HG03432 (cell line): ENCODE measurements around the gene CNTN6.

Source experiments
- ATAC-seq: cut with Tn5 transposase; IDR thresholded peaks from one replicate; pipeline ENCODE4 v1.9.1; 2021; ENCODE audit warnings: mild to moderate bottlenecking, moderate library complexity; ENCODE audit not compliant: unreplicated experiment

CNTN6 gene

GRCh38 chr3:1171320-1171719 lies 78.5 kb downstream of the CNTN6 start:
- ATAC-seq, result no peak

DNA sequence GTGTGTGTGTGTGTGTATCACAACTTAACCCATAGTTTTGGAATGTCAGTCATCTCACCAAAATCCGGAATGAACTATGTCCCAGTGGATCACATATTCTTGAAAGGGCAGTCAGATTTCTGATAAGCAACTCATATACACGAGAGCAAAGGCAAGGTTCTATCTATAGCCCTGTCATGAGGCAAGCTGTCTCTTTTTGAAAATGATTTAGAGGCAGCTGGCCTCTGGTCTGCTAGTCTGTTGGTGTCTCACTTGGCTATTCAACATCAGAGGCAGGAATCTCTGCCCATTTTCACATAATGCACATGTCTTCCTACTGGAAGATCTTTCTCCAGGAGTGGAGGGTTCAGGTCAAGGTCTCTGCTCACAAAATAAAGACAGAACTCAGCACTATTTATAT lies 79.8 kb downstream of the CNTN6 start:
- no peak for ATAC-seq

DNA sequence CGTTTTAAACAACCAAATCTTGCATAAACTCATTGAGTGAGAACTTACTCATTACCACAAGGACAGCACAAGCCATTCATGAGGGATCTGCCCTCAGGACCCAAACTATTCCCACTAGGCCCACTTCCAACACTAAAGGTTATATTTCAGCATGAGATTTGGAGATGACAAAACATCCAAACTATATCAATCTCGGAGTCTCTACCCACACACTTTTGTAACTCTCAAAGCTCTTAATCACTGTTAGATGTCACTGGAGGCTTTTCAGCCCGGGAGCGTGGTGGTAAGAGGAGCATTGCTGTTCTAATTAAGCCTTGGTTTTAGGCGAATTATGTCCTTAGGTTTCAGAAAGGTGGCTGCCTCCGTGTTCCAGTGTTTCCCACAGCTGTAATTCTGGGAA lies 86.3 kb downstream of the CNTN6 start:
- no peak for ATAC-seq

- ATAC-seq, result no peak
These were observed 90.7 kb downstream of the CNTN6 start for GRCh38 chr3:1183320-1184048.

DNA sequence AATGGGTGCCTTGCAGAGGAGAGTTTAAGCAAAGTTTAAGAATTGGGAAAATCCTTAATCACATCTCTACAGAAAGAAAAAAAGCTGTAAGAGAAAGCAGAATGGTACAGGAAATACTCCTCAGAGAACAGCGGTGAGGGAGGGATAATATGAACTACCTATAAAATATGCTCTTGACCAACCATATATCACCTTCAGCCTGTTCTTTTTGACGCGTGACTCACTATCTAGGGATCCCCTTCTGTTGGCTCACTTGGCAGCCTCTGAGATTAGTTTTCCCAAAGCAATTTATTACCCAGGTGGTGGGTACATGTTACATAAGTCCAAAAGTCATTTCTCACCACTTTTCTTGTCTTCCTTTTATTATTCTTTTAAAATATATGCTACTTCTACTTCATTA lies 97.7 kb downstream of the CNTN6 start:
- no peak for ATAC-seq

DNA sequence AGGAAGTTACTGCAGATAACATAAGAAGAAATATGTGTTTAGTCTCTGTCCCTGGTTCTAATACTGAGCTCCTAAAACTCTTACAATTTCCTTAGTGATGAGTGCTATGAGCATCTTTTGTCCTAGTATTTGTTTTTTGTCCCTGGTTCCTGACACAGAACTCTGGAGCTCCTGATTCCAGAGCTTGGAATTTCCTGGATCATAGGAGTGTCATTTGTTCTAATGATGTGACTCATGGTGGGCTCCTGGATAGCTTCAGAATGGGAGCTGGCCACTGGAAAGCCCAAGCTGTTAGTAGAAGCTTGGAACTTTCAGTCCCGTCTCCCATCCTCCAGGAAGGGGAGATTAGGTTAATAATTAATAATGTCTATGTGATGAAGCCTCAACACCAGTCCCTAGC lies 98.2 kb downstream of the CNTN6 start:
- no peak for ATAC-seq

DNA sequence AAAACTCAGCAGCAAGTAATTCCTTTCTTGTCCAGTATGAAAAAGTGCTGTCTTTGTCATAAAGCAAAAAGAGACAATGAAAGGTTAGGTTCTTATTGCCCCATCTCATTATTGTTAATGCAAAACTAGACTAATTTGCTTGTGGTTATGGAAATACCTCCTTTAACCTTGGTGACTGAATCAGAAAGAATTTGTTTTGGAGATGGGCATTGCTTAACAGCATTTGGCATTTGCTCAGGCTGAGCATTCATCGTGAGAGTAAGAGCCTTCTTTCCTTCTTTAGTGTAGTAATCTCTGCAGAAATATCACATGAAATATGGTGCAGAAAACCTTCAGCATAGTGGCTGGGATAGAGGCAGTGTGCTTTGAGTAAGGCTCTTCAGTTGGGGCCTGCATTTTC lies 103.1 kb downstream of the CNTN6 start:
- ATAC-seq, result no peak

DNA sequence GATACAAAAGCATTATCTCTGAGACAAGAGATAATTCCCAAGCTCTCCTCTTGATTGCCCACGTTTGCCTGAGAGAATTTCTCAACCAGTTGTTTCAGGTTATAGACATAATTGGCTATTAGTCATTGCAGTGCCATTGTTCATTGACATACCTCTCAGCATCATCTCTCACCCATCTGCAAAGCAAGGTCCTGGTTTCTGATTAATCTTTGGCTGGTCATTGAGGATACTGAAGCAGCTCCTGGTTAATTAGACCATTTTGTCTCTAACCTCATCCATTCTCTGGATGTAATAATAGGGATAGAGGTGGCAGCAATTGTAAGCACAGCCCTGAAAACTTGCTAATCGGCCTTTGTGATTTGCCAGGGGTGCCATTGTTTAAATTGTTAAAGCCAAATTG lies 104.2 kb downstream of the CNTN6 start:
- no peak for ATAC-seq

DNA sequence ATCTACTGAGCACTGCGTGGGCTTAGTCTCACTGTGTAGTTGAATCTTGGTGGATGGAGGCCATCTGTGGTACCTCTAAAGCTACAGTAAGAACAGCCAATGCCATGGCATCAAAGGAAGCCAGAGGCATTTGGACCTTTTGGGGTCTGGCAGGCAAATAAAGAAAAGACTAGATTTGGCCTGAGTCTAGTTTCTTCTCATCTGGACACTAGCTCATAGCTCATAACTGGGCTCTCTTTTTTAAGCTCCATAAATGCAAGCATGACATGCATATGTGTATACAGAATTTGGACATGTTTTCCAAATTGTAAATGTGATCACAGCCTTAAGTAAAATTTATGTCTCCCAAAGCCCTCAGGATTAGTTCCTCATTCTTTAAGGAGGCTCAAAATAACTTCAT lies 107.5 kb downstream of the CNTN6 start:
- ATAC-seq, result no peak

- no peak for ATAC-seq
These were observed 115.1 kb downstream of the CNTN6 start for GRCh38 chr3:1207904-1208303.

- no peak for ATAC-seq
These were observed 122.1 kb downstream of the CNTN6 start for GRCh38 chr3:1214933-1215332.

GRCh38 chr3:1216856-1217255 lies 124.0 kb downstream of the CNTN6 start:
- ATAC-seq, result no peak

DNA sequence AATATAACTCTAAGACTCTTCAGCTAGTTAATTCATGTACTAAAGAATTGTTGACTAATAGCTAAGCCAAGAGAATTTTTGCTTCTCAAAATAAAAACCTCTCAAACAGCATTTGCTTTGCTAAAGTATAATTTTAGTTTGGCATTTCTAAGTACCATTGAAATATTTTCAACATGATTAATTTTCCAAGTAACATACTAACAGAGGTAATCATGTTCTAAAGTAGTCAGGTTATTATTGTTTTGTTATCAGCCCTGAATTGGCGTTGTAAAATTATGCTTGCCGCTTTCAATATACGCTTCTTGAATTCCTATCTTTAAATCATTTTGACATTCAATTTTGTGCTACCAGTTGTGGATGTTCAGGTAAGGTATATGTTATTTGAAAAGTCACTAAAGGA lies 134.3 kb downstream of the CNTN6 start:
- ATAC-seq, result no peak

DNA sequence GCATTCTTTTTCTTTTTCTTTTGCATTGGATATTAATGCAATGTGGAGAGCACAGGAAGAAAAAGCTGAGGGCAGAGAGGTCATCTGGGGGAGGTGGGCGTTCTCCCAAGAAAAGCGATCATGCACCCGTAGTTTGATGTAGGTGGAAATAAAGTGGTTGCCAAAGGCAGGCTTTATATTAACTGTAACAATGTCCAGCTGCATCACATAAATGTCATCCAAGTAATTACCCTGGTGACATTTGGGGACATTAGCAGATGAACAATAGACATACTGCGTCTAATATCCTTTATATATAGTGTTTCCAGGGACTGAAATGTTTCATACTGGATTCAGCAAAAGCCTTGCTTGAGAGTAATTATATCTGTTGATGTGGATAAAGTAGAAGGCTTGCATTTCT lies 135.5 kb downstream of the CNTN6 start:
- ATAC-seq, result no peak

DNA sequence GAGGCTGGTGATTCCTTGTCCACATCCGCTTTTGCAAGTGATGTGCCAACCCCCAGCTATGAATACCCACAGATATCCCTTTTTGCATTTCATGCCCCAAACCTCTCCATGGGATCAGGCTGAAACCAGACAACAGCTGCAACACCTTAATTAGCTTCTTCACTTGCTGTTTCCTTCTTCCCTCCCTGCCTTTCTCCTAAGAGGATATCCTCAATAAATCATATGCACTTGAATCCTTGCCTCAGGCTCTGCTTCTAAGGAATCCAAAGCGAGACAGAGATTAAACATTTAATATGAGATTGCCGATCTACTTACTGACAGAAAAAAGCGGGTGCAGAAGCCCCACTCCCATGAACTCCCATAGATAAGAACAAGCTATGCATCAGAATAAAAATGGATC lies 138.1 kb downstream of the CNTN6 start:
- no peak for ATAC-seq

DNA sequence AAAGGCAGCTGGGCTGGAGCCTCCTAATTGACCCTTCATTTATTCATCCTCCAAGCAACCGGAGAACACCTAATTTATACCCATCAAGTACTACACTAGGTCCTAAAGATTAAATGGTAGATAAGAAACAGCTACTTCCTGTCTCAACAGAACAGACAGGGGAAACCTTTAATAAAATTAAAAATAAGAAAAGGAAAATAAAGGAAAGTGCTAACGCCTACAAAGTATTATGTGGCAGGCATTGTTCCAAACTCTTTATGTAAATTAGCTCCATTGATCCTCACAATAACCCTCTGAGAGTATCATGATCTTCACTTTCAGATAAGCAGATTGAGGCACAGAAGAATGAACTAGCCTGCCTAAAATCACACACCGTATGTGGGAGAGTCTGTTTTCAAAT lies 139.5 kb downstream of the CNTN6 start:
- no peak for ATAC-seq

- ATAC-seq, result no peak
These were observed 142.8 kb downstream of the CNTN6 start for GRCh38 chr3:1235526-1236120.

- ATAC-seq, result no peak
These were observed 158.6 kb downstream of the CNTN6 start for GRCh38 chr3:1251282-1252060.

DNA sequence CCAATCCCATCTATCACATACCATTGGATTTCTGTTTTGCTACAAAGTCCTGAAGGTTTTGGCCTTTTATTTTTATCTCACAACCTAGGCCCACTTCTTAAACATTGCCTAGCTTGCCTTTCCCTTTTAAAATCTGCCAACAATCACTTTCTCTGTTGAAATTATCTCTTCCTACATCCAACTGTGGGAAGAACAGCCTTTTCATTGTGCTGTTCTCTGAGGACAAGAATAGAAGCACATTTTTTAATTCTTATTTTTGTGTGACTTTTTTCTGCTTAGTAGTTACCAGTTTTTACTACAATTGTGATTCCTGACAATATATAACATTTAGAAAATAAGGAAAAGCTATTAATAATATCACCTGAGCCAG lies 159.2 kb downstream of the CNTN6 start:
- ATAC-seq, result no peak

DNA sequence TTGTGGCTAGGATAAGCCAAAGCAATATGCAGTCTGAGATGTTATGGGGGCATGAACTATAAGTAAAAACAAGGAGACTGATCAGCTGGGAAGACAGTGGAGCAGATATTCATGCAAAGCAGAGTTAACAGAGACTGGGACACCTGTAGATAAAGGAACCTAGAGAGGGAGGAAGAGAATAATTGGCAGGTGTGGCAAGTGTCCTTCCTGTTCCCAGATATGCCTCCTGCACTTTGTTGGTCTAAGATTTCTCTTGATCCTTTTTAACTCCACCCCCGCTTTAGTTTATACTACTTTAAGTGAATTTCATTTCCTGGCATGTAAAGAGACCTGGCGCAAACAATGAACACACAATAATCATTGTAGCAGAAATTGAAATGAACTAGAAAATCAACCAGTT lies 169.4 kb downstream of the CNTN6 start:
- no peak for ATAC-seq

- no peak for ATAC-seq
These were observed 170.3 kb downstream of the CNTN6 start for GRCh38 chr3:1263121-1263520.

- ATAC-seq, result no peak
These were observed 177.0 kb downstream of the CNTN6 start for GRCh38 chr3:1269808-1270207.
